IPS-15b (cell line): ENCODE measurements around the gene HELZ.
"Not testable (repeated sequence)": the region's sequence is repeated elsewhere in the genome, so short reads cannot be mapped to it uniquely, and the experiment has no call there.

ENCODE experiments used
- H3K27me3 ChIP-seq: one replicate; pipeline ENCODE4 v1.6.1; 2013; ENCODE audit warnings: low read length; ENCODE audit not compliant: control insufficient read depth, insufficient read depth
- H3K36me3 ChIP-seq: one replicate; pipeline ENCODE4 v1.6.1; 2013; ENCODE audit warnings: low read length; ENCODE audit not compliant: control insufficient read depth, insufficient read depth
- H3K4me1 ChIP-seq: one replicate; pipeline ENCODE4 v1.6.1; 2013; ENCODE audit warnings: mild to moderate bottlenecking, low read length; ENCODE audit not compliant: control insufficient read depth, insufficient read depth
- H3K4me3 ChIP-seq: one replicate; pipeline ENCODE4 v1.5.1; 2013; ENCODE audit warnings: low read depth, low read length
- H3K9ac ChIP-seq: one replicate; pipeline ENCODE4 v1.6.1; 2013; ENCODE audit warnings: low read depth, mild to moderate bottlenecking, low read length
- H3K9me3 ChIP-seq: one replicate; pipeline ENCODE4 v1.6.1; 2013; ENCODE audit warnings: mild to moderate bottlenecking, low read length; ENCODE audit not compliant: control insufficient read depth, insufficient read depth

The HELZ gene

DNA sequence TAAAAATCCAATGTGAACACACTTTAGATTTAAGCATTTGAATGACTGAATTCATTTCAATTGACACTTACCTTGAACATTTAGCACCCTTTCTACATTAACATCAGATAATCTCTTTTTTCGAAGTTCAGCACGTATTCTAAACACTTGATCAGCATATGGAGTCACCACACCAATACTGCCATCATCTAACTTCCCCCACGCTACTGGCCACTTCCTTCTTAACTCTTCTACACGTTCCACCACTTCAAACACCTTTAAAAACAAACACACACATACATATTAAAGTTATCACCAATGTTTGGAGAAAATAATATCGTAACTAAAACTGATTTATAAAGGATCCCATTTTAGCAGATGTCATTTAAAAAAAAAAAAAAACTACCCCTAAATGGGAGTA, 107.1 kb downstream of the HELZ start:
- Histone ChIP-seq H3K27me3 (no peaks in the 10 kb centered on the region), H3K9ac (no peak overlapping the region), H3K36me3 (no peaks in the 10 kb centered on the region), H3K9me3 (no peaks in the 10 kb centered on the region), H3K4me1 (no peaks in the 10 kb centered on the region), H3K4me3 (no peak overlapping the region)

DNA sequence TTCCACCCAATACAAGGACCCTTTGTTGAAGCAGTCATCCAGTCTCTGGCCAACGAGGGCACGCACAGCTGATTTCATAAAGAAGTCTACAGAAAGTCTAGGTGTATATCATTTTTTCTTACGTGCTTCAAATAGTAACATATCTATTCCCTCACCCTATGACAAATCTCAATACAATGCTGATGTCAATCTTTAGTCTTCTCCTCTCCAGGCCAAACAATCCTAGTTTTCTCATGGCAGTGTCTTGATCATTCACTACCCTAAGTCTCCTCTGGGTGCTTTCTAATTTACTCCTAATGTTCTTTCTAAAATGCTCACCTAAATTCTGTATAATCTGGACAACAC, 108.0 kb downstream of the HELZ start:
- no peaks in the 10 kb centered on the region for H3K27me3 ChIP-seq
- no peaks in the 10 kb centered on the region for H3K9me3 ChIP-seq
- H3K4me1 ChIP-seq: no peaks in the 10 kb centered on the region
- no peak overlapping the region for H3K9ac ChIP-seq
- H3K4me3 ChIP-seq: no peak overlapping the region
- no peaks in the 10 kb centered on the region for H3K36me3 ChIP-seq

DNA sequence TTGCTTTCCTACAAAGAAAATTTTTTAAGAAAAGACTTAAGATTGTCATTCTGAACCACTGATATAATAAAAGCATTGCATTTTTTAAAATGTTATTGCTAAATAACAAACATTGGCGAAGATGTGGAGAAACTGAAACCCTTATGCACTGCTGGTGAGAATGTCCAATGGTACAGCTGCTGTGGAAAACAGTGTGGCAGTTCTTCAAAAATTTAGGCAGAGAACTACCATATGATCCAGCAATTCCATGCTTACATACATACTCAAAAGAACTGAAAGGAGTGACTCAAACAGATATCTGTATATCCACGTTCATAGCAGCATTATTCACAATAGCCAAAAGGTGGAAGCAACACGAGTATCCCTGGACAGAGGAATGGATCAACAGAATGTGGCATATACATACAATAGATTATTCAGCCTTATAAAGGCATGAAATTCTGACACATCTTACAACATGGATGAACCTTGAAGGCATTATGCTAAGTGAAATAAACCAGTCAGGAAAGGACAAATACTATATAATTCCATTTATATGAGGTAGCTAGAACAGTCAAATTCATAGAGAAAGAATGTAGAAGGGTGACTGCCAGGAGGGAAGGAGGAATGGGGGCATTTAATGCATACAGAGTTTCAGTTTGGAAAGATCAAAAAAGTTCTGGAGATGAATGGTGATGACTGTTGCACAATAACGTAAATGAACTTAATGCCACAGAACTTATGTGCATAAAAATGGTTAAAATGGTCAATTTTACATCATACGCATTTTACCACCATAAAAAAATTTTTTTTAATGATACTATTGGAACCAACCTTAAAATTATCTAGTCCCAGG, 108.6 kb downstream of the HELZ start:
- H3K27me3 ChIP-seq: no peaks in the 10 kb centered on the region
- H3K36me3 ChIP-seq: no peaks in the 10 kb centered on the region
- H3K4me1 ChIP-seq: no peaks in the 10 kb centered on the region
- H3K9ac ChIP-seq: no peak overlapping the region
- H3K9me3 ChIP-seq: no peaks in the 10 kb centered on the region
- H3K4me3 ChIP-seq: no peak overlapping the region

DNA sequence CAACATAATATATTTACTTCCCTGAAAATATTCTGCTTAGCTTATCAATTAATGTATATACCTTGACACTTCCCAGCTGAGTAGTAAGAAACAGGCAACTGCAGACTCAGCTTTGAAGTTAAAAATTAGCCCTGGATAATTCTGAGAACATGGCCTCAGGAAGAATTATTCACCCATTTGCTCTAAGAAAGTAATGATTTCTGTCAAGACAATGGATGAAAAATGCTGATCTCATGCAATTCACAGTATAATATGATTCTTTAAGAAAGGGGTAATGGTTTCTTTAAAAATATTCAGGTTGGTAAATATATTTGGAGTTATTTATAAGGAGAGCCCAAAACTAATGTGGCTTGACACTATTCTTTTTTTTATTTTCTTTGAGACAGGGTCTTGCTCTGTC, 111.8 kb downstream of the HELZ start:
- no peaks in the 10 kb centered on the region for H3K27me3 ChIP-seq
- H3K4me1 ChIP-seq: no peaks in the 10 kb centered on the region
- no peaks in the 10 kb centered on the region for H3K36me3 ChIP-seq
- H3K9ac ChIP-seq: no peak overlapping the region
- no peak overlapping the region for H3K4me3 ChIP-seq
- H3K9me3 ChIP-seq: no peaks in the 10 kb centered on the region

DNA sequence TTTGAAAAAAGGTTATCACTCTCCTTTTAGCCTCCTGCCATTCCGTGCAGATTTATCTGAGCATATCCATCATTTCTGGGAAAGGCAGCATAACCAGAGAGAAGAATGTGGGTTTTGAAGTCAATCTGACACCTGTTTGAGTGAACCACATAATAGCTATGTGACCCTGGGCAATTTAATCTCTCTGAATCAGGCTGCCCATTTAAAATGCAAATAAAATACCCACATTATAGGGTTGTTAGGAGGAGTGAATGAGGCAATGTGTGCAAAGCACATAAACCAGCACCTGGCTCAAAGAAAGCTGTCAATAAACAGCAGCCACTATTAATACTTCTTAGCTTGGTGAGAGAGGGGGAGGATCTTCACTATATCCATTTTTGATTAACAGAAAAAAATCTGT, 112.6 kb downstream of the HELZ start:
- no peaks in the 10 kb centered on the region for H3K36me3 ChIP-seq
- H3K4me3 ChIP-seq: no peak overlapping the region
- H3K9me3 ChIP-seq: no peaks in the 10 kb centered on the region
- H3K27me3 ChIP-seq: no peaks in the 10 kb centered on the region
- H3K4me1 ChIP-seq: no peaks in the 10 kb centered on the region
- no peak overlapping the region for H3K9ac ChIP-seq

DNA sequence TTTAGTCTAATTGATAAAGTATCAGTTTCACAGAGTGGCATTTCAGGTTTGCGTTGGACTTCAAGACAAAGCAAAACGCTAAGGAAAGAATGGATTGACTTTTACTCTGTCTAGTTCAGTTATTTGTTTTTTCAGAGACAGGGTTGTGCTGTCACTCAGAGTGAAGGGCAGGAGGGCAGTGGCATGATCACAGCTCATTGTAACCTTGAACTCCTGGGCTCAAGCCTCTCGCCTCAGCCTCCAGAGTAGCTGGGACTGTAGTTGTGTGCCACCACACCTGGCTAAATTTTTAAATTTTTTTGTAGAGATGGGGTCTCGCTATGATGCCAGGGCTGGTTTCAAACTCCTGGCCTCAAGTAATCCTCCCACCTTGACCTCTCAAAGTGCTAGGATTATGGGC, 114.2 kb downstream of the HELZ start:
- Histone ChIP-seq H3K36me3 (no peaks in the 10 kb centered on the region), H3K9me3 (no peaks in the 10 kb centered on the region), H3K27me3 (no peaks in the 10 kb centered on the region), H3K4me3 (no peak overlapping the region), H3K4me1 (no peaks in the 10 kb centered on the region), H3K9ac (no peak overlapping the region)

DNA sequence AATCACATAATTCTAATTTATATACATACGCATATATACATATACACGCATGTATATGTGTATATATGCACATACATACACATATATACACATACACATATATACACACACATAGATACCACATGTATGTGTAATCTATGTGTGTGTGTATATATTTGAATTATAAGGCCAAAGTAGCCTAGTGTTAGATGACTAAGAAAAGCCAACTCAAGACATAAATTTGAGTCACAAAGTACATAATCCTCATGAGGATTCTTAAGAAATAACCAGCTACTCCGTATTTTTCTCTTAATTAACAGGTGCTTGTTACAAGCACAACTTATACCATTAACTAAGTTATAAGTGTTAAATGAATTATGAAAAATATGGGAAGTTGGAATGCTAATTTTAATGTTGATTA, 115.7 kb downstream of the HELZ start:
- Histone ChIP-seq H3K27me3 (no peaks in the 10 kb centered on the region), H3K9ac (no peak overlapping the region), H3K4me3 (no peak overlapping the region), H3K36me3 (no peaks in the 10 kb centered on the region), H3K4me1 (no peaks in the 10 kb centered on the region), H3K9me3 (no peaks in the 10 kb centered on the region)

DNA sequence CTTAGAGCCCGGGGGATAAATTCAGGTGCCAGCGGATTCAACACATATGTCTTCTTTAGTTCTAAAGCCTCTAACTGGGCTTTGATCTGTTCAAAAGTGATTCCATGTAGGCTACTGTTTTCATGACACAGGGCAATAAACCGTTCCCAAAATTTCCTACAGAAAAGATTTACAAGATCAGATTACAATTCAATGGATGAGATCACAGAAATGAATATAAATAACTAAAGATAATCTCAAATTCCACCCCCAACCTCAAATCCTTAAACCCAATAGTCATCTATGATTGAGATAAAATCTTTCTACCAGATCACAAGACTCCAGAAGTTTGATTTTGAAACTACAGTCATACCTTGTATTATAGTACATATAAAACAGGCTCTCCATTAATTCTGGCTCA, 116.3 kb downstream of the HELZ start:
- Histone ChIP-seq H3K36me3 (no peaks in the 10 kb centered on the region), H3K4me3 (no peak overlapping the region), H3K27me3 (no peaks in the 10 kb centered on the region), H3K4me1 (no peaks in the 10 kb centered on the region), H3K9me3 (no peaks in the 10 kb centered on the region), H3K9ac (no peak overlapping the region)

DNA sequence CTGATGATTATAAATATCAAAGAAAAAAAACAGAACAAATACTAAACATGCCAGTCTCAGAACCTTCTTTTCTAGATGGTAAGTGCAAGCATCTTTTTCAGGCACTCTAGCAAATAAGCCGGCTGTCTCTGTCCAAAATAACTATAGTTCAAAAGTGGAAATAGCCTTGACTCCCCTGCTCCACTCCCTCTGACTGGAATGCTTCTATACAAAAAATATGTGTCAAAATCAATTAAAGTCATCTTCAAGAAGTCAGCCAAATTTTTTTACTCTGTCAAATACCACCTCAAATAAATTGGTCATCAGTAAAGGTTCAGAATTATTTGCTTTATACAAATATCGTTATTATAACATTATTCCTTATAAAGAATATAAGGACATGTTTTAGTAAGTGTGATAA, 117.1 kb downstream of the HELZ start:
- H3K9ac ChIP-seq: no peak overlapping the region
- H3K4me3 ChIP-seq: no peak overlapping the region
- H3K4me1 ChIP-seq: no peaks in the 10 kb centered on the region
- H3K9me3 ChIP-seq: no peaks in the 10 kb centered on the region
- no peaks in the 10 kb centered on the region for H3K36me3 ChIP-seq
- H3K27me3 ChIP-seq: no peaks in the 10 kb centered on the region

DNA sequence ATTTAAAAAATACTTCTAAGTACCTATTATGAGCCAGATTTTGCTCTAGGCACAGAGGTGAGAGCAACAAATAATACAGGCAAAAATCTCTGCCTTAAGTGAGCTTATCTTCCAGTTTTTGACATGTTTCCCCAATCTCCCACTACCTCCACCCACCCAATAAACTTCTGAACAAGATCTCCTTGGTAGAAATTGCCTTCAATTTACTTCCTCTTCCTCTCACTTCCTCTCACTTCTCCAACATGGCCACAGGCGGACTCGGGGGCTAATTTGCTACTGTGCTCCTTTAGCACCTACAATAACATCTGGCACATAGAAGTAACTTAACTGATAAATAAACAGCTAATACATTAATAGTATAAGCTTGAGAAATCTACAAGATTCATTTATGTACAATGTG, 118.0 kb downstream of the HELZ start:
- Histone ChIP-seq H3K9me3 (no peaks in the 10 kb centered on the region), H3K4me1 (no peaks in the 10 kb centered on the region), H3K27me3 (no peaks in the 10 kb centered on the region), H3K36me3 (no peaks in the 10 kb centered on the region), H3K4me3 (no peak overlapping the region), H3K9ac (no peak overlapping the region)

DNA sequence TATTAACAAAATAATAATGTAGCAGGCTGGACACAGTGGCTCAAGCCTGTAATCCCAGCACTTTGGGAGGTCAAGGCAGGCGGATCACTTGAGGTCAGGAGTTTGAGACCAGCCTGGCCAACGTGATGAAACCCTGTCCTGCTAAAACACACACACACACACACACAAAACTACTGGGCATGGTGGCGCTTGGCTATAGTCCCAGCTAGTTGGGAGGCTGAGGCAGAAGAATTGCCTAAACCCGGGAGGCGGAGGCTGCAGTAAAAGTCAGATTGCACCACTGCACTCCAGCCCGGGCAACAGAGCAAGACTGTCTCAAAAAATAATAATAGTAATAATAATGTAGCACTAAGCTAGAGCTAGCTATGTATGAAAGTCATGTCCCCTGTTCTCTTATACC, 118.5 kb downstream of the HELZ start:
- not testable (repeated sequence) for H3K36me3 ChIP-seq, H3K27me3 ChIP-seq, H3K4me3 ChIP-seq, H3K9ac ChIP-seq, H3K4me1 ChIP-seq, H3K9me3 ChIP-seq

DNA sequence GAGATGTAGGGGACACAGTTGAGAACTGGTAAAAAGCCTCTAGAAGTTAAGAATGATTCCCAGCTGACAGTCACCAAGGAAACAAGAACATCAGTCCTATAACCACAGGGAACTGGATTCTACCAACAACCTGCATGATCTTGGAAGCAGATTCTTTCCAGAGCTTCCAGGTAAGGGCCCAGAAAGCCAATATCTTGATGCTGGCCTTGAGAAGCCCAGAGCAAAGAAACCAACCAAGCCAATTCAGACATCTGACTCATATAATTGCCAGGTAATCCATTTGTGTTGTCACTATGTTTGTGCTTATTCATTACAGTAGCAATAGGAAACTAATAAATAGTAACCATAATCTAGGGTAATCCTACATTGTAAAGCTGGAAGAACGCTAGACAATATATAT, 119.1 kb downstream of the HELZ start:
- H3K4me1 ChIP-seq: no peaks in the 10 kb centered on the region
- no peaks in the 10 kb centered on the region for H3K36me3 ChIP-seq
- H3K27me3 ChIP-seq: no peaks in the 10 kb centered on the region
- no peak overlapping the region for H3K4me3 ChIP-seq
- H3K9ac ChIP-seq: no peak overlapping the region
- H3K9me3 ChIP-seq: no peaks in the 10 kb centered on the region
